Muscle layer of duodenum (tissue), 2 donors: Measurements from ENCODE around the gene CDH13.

Source experiments
- H3K27ac ChIP-seq: one replicate; pipeline ENCODE4 v1.7.0; 2013; ENCODE audit warnings: mild to moderate bottlenecking, low read length
- H3K27me3 ChIP-seq: one replicate; pipeline ENCODE4 v1.7.0; 2013; ENCODE audit warnings: low read depth, mild to moderate bottlenecking, control low read depth, low read length
- H3K36me3 ChIP-seq, 2 donors: one replicate each; pipeline ENCODE4 v1.7.0; 2013; ENCODE audit warnings: low read length in 2 of 2, control low read depth in 1 of 2, mild to moderate bottlenecking in 1 of 2; ENCODE audit not compliant: insufficient read depth in 2 of 2, control insufficient read depth in 1 of 2
- H3K4me1 ChIP-seq, 2 donors: one replicate each; pipeline ENCODE4 v1.7.0; 2013; ENCODE audit warnings: low read length in 2 of 2, mild to moderate bottlenecking in 2 of 2, control low read depth in 1 of 2, moderate library complexity in 1 of 2; ENCODE audit not compliant: insufficient read depth in 2 of 2, control insufficient read depth in 1 of 2
- H3K4me3 ChIP-seq, 2 donors: one replicate each; pipeline ENCODE4 v1.7.0; 2013; ENCODE audit warnings: low read length in 2 of 2, low read depth in 1 of 2, mild to moderate bottlenecking in 1 of 2
- H3K9me3 ChIP-seq, 2 donors: one replicate each; pipeline ENCODE4 v1.7.0; 2013; ENCODE audit warnings: low read length in 2 of 2, control low read depth in 1 of 2, mild to moderate bottlenecking in 1 of 2; ENCODE audit not compliant: control insufficient read depth in 1 of 2
- donor health status: healthy.

Gene CDH13

GRCh38 chr16:83136924-83137323 is 510.2 kb downstream of the CDH13 start:
- H3K4me1 ChIP-seq = peaks cover 0 to 4% of the 10 kb centered on the region in 2 donors
- H3K9me3 ChIP-seq = no peaks in the 10 kb centered on the region
- no peak overlapping the region for H3K27ac ChIP-seq
- peak overlapping the region; percentile 48 to 54 for H3K4me3 ChIP-seq
- H3K36me3 ChIP-seq = no peaks in the 10 kb centered on the region
- no peaks in the 10 kb centered on the region for H3K27me3 ChIP-seq

GRCh38 chr16:83137326-83137781 is 510.6 kb downstream of the CDH13 start:
- H3K9me3 ChIP-seq = no peaks in the 10 kb centered on the region
- peak overlapping the region; percentile 48 to 54 for H3K4me3 ChIP-seq
- no peaks in the 10 kb centered on the region for H3K27me3 ChIP-seq
- no peak overlapping the region for H3K27ac ChIP-seq
- H3K36me3 ChIP-seq = no peaks in the 10 kb centered on the region
- H3K4me1 ChIP-seq = peaks cover 0 to 4% of the 10 kb centered on the region in 2 donors

- no peaks in the 10 kb centered on the region for H3K36me3 ChIP-seq
- no peak overlapping the region for H3K27ac ChIP-seq
- H3K4me1 ChIP-seq = peaks cover 0 to 4% of the 10 kb centered on the region in 2 donors
- H3K4me3 ChIP-seq = peak overlapping the region; percentile 48 to 54
- H3K27me3 ChIP-seq = no peaks in the 10 kb centered on the region
- no peaks in the 10 kb centered on the region for H3K9me3 ChIP-seq
These were observed 511.1 kb downstream of the CDH13 start for GRCh38 chr16:83137894-83138293.

- no peaks in the 10 kb centered on the region for H3K27me3 ChIP-seq
- H3K36me3 ChIP-seq = no peaks in the 10 kb centered on the region
- H3K4me1 ChIP-seq = peaks cover 0 to 4% of the 10 kb centered on the region in 2 donors
These were observed 511.7 kb downstream of the CDH13 start for GRCh38 chr16:83138512-83138911.

GRCh38 chr16:83138976-83139690 is 512.4 kb downstream of the CDH13 start:
- Histone ChIP-seq H3K4me1 (peaks cover 0 to 4% of the 10 kb centered on the region in 2 donors), H3K36me3 (no peaks in the 10 kb centered on the region), H3K4me3 (no peak overlapping the region), H3K27me3 (no peaks in the 10 kb centered on the region), H3K9me3 (no peaks in the 10 kb centered on the region), H3K27ac (no peak overlapping the region)

More at GRCh38 chr16:83138512-83138911, 511.7 kb downstream of the CDH13 start:
- no peak overlapping the region for H3K27ac ChIP-seq
- no peak overlapping the region for H3K4me3 ChIP-seq
- H3K9me3 ChIP-seq = no peaks in the 10 kb centered on the region

- Histone ChIP-seq H3K4me3 (no peak overlapping the region), H3K4me1 (no peaks in the 10 kb centered on the region), H3K27me3 (no peaks in the 10 kb centered on the region), H3K36me3 (no peaks in the 10 kb centered on the region), H3K27ac (no peak overlapping the region), H3K9me3 (no peaks in the 10 kb centered on the region)
These were observed 517.0 kb downstream of the CDH13 start for GRCh38 chr16:83143788-83144187.

GRCh38 chr16:83145297-83145696 is 518.5 kb downstream of the CDH13 start:
- Histone ChIP-seq H3K4me1 (no peaks in the 10 kb centered on the region), H3K27ac (no peak overlapping the region), H3K27me3 (no peaks in the 10 kb centered on the region), H3K9me3 (no peaks in the 10 kb centered on the region), H3K4me3 (no peak overlapping the region), H3K36me3 (no peaks in the 10 kb centered on the region)

- no peaks in the 10 kb centered on the region for H3K36me3 ChIP-seq
- H3K4me1 ChIP-seq = no peaks in the 10 kb centered on the region
- H3K27me3 ChIP-seq = no peaks in the 10 kb centered on the region
- H3K27ac ChIP-seq = no peak overlapping the region
- no peak overlapping the region for H3K4me3 ChIP-seq
- no peaks in the 10 kb centered on the region for H3K9me3 ChIP-seq
These were observed 520.5 kb downstream of the CDH13 start for GRCh38 chr16:83147244-83147643.

GRCh38 chr16:83158320-83158957 is 531.7 kb downstream of the CDH13 start:
- no peaks in the 10 kb centered on the region for H3K9me3 ChIP-seq
- H3K36me3 ChIP-seq = no peaks in the 10 kb centered on the region
- H3K4me1 ChIP-seq = no peaks in the 10 kb centered on the region
- H3K27ac ChIP-seq = no peak overlapping the region
- H3K27me3 ChIP-seq = no peaks in the 10 kb centered on the region
- H3K4me3 ChIP-seq = no peak overlapping the region

GRCh38 chr16:83159049-83159448 is 532.3 kb downstream of the CDH13 start:
- no peak overlapping the region for H3K27ac ChIP-seq
- no peaks in the 10 kb centered on the region for H3K4me1 ChIP-seq
- H3K36me3 ChIP-seq = no peaks in the 10 kb centered on the region
- no peaks in the 10 kb centered on the region for H3K27me3 ChIP-seq
- no peak overlapping the region for H3K4me3 ChIP-seq
- no peaks in the 10 kb centered on the region for H3K9me3 ChIP-seq

- no peaks in the 10 kb centered on the region for H3K36me3 ChIP-seq
- no peak overlapping the region for H3K27ac ChIP-seq
- no peaks in the 10 kb centered on the region for H3K9me3 ChIP-seq
- no peaks in the 10 kb centered on the region for H3K4me1 ChIP-seq
- no peak overlapping the region for H3K4me3 ChIP-seq
- H3K27me3 ChIP-seq = no peaks in the 10 kb centered on the region
These were observed 533.7 kb downstream of the CDH13 start for GRCh38 chr16:83160287-83161020.
